ENCODE results near the gene APBB1. TPM values are rescaled to one million over a fixed set of nuclear protein-coding genes. Genes with fewer than 3 reads are reported as not detected.

The APBB1 gene
- total RNA-seq, 4 donors from 2014 or later: 19.8 to 39.9 (median 33.3) TPM

DNA sequence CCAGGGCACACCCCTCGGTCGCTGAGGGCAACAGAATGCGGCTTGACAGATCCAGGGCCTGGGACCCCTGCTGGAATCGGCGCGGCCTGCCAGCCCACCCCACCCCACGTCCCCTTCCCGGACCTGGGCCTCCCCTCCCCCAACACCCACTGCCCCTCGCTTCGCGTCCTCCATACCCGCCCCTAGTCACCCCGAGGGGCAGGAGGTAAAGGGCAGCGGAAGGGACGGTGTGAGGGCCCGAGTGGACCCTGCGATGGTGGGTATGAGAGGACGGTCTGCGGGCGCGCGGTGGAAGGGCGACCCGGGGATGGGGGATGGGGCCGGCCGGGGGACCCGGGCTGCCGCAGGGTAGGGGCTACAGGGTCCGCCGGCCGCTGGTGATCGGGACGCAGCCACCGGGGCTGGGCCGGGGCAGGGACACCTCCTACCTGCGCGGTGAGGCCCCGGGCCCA lies 311 bp downstream of the APBB1 start:
- ATAC-seq (ENCODE audit: low FRiP score): no peak

DNA sequence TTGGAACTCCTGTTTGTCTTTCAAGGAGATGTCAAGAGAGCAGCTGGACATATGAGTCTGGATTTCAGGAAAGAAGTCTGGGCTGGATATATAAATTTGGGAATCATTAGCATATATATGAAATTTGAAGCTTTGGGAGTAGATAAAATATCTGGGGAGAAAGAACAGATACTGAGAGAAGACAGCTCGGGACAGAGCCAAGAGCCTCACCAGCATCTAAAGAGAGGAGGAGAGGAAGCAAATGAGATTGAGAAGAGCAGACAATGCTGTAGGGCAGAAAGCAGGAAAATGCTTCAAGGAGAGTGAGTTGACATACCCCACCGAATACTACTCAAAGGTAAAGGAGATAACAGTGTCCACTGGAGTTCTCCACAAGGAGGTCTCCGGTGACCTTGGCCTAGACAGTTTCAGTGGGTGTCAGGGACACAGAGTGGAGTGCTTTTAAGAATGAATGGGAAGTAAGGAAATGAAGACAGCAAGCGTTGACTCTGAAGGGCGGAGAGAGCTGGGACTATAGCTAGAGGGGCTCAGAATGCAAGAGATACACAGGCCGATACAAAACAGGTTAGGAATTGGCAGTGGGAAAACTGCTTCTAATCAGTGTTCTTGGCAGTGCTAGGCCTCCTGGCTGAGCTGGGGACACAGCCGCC lies 862 bp downstream of the APBB1 start:
- TF ChIP-seq, protein P1, sequence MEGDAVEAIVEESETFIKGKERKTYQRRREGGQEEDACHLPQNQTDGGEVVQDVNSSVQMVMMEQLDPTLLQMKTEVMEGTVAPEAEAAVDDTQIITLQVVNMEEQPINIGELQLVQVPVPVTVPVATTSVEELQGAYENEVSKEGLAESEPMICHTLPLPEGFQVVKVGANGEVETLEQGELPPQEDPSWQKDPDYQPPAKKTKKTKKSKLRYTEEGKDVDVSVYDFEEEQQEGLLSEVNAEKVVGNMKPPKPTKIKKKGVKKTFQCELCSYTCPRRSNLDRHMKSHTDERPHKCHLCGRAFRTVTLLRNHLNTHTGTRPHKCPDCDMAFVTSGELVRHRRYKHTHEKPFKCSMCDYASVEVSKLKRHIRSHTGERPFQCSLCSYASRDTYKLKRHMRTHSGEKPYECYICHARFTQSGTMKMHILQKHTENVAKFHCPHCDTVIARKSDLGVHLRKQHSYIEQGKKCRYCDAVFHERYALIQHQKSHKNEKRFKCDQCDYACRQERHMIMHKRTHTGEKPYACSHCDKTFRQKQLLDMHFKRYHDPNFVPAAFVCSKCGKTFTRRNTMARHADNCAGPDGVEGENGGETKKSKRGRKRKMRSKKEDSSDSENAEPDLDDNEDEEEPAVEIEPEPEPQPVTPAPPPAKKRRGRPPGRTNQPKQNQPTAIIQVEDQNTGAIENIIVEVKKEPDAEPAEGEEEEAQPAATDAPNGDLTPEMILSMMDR (IDR thresholded peaks at IDR 0.05): no peak
- DNase-seq (ENCODE audit: low spot score): no peak
- ATAC-seq (ENCODE audit: low FRiP score): no peak

More for the DNA sequence above, 311 bp downstream of the APBB1 start:
- no peak for DNase-seq (ENCODE audit: low spot score)
- TF ChIP-seq, protein P1 (IDR thresholded peaks at IDR 0.05): no peak

DNA sequence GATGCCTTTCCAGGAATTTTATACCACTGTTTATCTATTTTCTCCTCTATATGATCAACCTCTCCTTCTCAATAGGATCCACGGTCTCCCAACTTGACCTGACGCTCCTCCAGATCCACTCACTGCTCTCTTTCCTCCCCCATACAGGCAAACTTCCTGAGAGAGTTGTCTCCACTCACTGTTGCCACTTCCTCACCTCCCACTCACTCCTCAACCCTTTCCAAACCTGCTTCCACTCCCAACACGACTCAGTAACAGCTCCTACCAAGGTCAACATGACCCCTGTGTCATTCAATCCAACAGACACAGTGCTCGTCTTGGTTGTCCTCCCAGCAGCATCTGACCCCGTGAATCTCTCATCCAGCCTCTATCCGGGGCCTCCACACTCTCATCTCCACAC lies 3.1 kb downstream of the APBB1 start:
- DNase-seq (ENCODE audit: low spot score) (no peak), ATAC-seq (ENCODE audit: low FRiP score) (no peak)
- TF ChIP-seq, protein P1 (IDR thresholded peaks at IDR 0.05): no peak

GRCh38 chr11:6414874-6415328 lies 4.0 kb downstream of the APBB1 start:
- ATAC-seq (ENCODE audit: low FRiP score): no peak
- DNase-seq (ENCODE audit: low spot score): no peak
- TF ChIP-seq, protein P1 (IDR thresholded peaks at IDR 0.05): no peak

- no peak for ATAC-seq (ENCODE audit: low FRiP score)
- TF ChIP-seq, protein P1 (IDR thresholded peaks at IDR 0.05): no peak
- no peak for DNase-seq (ENCODE audit: low spot score)
Observed at GRCh38 chr11:6413791-6414201, 5.1 kb downstream of the APBB1 start.

- TF ChIP-seq, protein P1 (IDR thresholded peaks at IDR 0.05): no peak
- DNase-seq (ENCODE audit: low spot score) (no peak), ATAC-seq (ENCODE audit: low FRiP score) (no peak)
Observed at GRCh38 chr11:6411594-6412031, 7.3 kb downstream of the APBB1 start.

Data from omental fat pad (tissue), 4 donors.